A549 (cell line): ENCODE data around the gene SERPINE2. TPM values are rescaled to one million over a fixed set of nuclear protein-coding genes. Genes with fewer than 3 reads are reported as not detected.

Experiments used
- ATAC-seq, 2 experiments: fragments of 200-7000 bp in 1 of 2; fragments of >200 bp in 1 of 2; cut with Nextera tagmentation in 1 of 2; cut with Tn5 transposase in 1 of 2; 3 replicates each; pipeline versions ENCODE4 v1.8.0 to v1.9.1; 2018 to 2020; ENCODE audit warnings: mild to moderate bottlenecking in 1 of 2, moderate library complexity in 1 of 2
- CTCF ChIA-PET: fragments of 300-600 bp; sonication (Branson Sonifier 250); formaldehyde crosslinking; extraction: SDS; loops from one replicate; lab custom pipeline; 2021; ENCODE audit warnings: antibody characterized with exemption, inconsistent platforms; lab: Yijun Ruan, JAX
- POLR2A ChIA-PET: fragments of 350-600 bp; formaldehyde crosslinking; extraction: SDS; loops from one replicate; lab custom pipeline; 2021; ENCODE audit warnings: antibody characterized with exemption, inconsistent platforms; lab: Yijun Ruan, JAX
- DNase-seq, 2 experiments: peaks; one replicate each; pipeline versions ENCODE4 v3.0.0 to v3.0.0-alpha.2; 2011 to 2016; ENCODE audit warnings: low read depth in 1 of 2, low spot score in 1 of 2
- FAIRE-seq: peaks from 2 replicates; lab custom pipeline; 2011; peaks lifted over from hg19 to GRCh38; lab: Jason Lieb, UNC
- H3K27ac ChIP-seq, 2 experiments: fragments of >200 bp; sonication (Bioruptor Twin); formaldehyde crosslinking; 3 replicates each; pipeline ENCODE4 v1.5.1; 2016 to 2017
- H3K4me1 ChIP-seq: fragments of >200 bp; sonication (Bioruptor Twin); formaldehyde crosslinking; 3 replicates; pipeline ENCODE4 v1.6.1; 2016
- H3K4me2 ChIP-seq: fragments of >200 bp; sonication (Bioruptor Twin); formaldehyde crosslinking; 3 replicates; pipeline ENCODE4 v1.6.1; 2016
- H3K4me3 ChIP-seq: fragments of >200 bp; sonication (Bioruptor Twin); formaldehyde crosslinking; 3 replicates; pipeline ENCODE4 v1.5.1; 2016
- H3K9me3 ChIP-seq: fragments of >200 bp; sonication (Bioruptor Twin); formaldehyde crosslinking; 3 replicates; pipeline ENCODE4 v1.6.1; 2016
- CTCF ChIP-seq: fragments of >200 bp; sonication (Bioruptor Twin); formaldehyde crosslinking; IDR thresholded peaks from 3 replicates; pipeline ENCODE4 v1.5.1; 2016
- EHF ChIP-seq: fragments of 250-450 bp; sonication (Bioruptor Pico); IDR thresholded peaks from 2 replicates; pipeline ENCODE4 v1.5.0; 2020; ENCODE audit warnings: mild to moderate bottlenecking
- EHMT2 ChIP-seq: fragments of 200-600 bp; sonication (generic); IDR thresholded peaks from 2 replicates; pipeline ENCODE4 v1.6.1; 2016; ENCODE audit warnings: antibody characterized with exemption, low read depth, mild to moderate bottlenecking, moderate library complexity
- FOSL2 ChIP-seq, 2 experiments: fragments of 450-650 bp in 1 of 2; fragments of >200 bp in 1 of 2; sonication (Bioruptor Twin) in 1 of 2; formaldehyde crosslinking; IDR thresholded peaks; 2 replicates each; pipeline versions ENCODE4 v1.5.0 to v1.6.1; 2016 to 2020; ENCODE audit warnings: mild to moderate bottlenecking in 1 of 2, moderate library complexity in 1 of 2
- HDAC2 ChIP-seq: fragments of 200-600 bp; sonication (generic); IDR thresholded peaks from 2 replicates; pipeline ENCODE4 v1.6.1; 2016
- HOXA7 ChIP-seq: fragments of 250-450 bp; sonication (Bioruptor Pico); IDR thresholded peaks from 2 replicates; pipeline ENCODE4 v1.5.0; 2020; ENCODE audit warnings: mild to moderate bottlenecking, moderate library complexity
- HOXB13 ChIP-seq: fragments of 250-450 bp; sonication (Bioruptor Pico); IDR thresholded peaks from 2 replicates; pipeline ENCODE4 v1.5.0; 2020; ENCODE audit warnings: low read depth, mild to moderate bottlenecking, moderate library complexity
- HOXB5 ChIP-seq: fragments of 250-450 bp; sonication (Bioruptor Pico); IDR thresholded peaks from 2 replicates; pipeline ENCODE4 v1.5.0; 2020; ENCODE audit warnings: mild to moderate bottlenecking, moderate library complexity
- MAFK ChIP-seq: fragments of 450-650 bp; IDR thresholded peaks from 2 replicates; pipeline ENCODE4 v1.6.1; 2014; ENCODE audit not compliant: partially characterized antibody
- MYC ChIP-seq: IDR thresholded peaks from 2 replicates; pipeline ENCODE4 v1.6.1; 2012; ENCODE audit warnings: mild to moderate bottlenecking, inconsistent platforms, low read length, improper control_type of control experiment, borderline replicate concordance
- NFE2L2 ChIP-seq: fragments of 150-350 bp; conservative IDR thresholded peaks from 2 replicates; pipeline ENCODE4 v1.6.1; 2014; ENCODE audit warnings: low read length
- NR3C1 ChIP-seq: fragments of >200 bp; sonication (Bioruptor Twin); formaldehyde crosslinking; IDR thresholded peaks from 3 replicates; pipeline ENCODE4 v1.6.1; 2017
- POLR2AphosphoS2 ChIP-seq: conservative IDR thresholded peaks from 2 replicates; pipeline ENCODE4 v1.6.1; 2012; ENCODE audit warnings: low read length, improper control_type of control experiment, inconsistent platforms
- RAD21 ChIP-seq, 2 experiments: fragments of >200 bp in 1 of 2; sonication (Bioruptor Twin) in 1 of 2; formaldehyde crosslinking in 1 of 2; IDR thresholded peaks in 1 of 2; conservative IDR thresholded peaks in 1 of 2; 2 replicates in 1 of 2; 3 replicates in 1 of 2; pipeline ENCODE4 v1.6.1; 2012 to 2018; ENCODE audit warnings: inconsistent platforms in 1 of 2
- RARB ChIP-seq: fragments of 250-450 bp; sonication (Bioruptor Pico); IDR thresholded peaks from 2 replicates; pipeline ENCODE4 v1.8.0; 2021; ENCODE audit warnings: mild to moderate bottlenecking, moderate library complexity
- RFX5 ChIP-seq: fragments of 450-650 bp; IDR thresholded peaks from 2 replicates; pipeline ENCODE4 v1.7.1; 2014; ENCODE audit warnings: antibody characterized with exemption, mild to moderate bottlenecking, moderate library complexity
- RNF2 ChIP-seq: fragments of 200-600 bp; sonication (generic); IDR thresholded peaks from 2 replicates; pipeline ENCODE4 v1.6.1; 2016; ENCODE audit warnings: low read depth, mild to moderate bottlenecking, antibody characterized with exemption, moderate library complexity, borderline replicate concordance
- SMC3 ChIP-seq: fragments of >200 bp; sonication (Bioruptor Twin); formaldehyde crosslinking; IDR thresholded peaks from 3 replicates; pipeline ENCODE4 v1.6.1; 2018; ENCODE audit warnings: inconsistent platforms
- ZFP36 ChIP-seq: fragments of 450-650 bp; IDR thresholded peaks from 2 replicates; pipeline ENCODE4 v1.6.1; 2014; ENCODE audit warnings: borderline replicate concordance; ENCODE audit not compliant: partially characterized antibody
- ZSCAN20 ChIP-seq: fragments of 250-450 bp; sonication (Bioruptor Pico); IDR thresholded peaks from 2 replicates; pipeline ENCODE4 v1.8.0; 2022; ENCODE audit warnings: mild to moderate bottlenecking, moderate library complexity
- WGBS: methylation state at CpG from one replicate; pipeline ENCODE4 v1.1.6; 2017; ENCODE audit errors: missing lambda C conversion rate; 5-methylcytosine and 5-hydroxymethylcytosine counted together
- polyA plus RNA-seq, 4 experiments: library from polyadenylated mRNA; depleted of rRNA in 3 of 4; stranded (reverse); fragments of >200 nt; fragmentation: RNase III in 1 of 4; extraction: RNeasy Plus Mini Kit Qiagen cat#74134 plus additional on column Dnase treatment in 1 of 4; gene quantifications; 2 replicates in 3 of 4; 3 replicates in 1 of 4; pipeline ENCODE4 v1.2.3, GENCODE V29; 2011 to 2017
- TF ChIP-seq, protein P1 (sequence below): fragments of 150-350 bp; IDR thresholded peaks from 2 replicates; pipeline ENCODE4 v1.6.1; 2014; ENCODE audit warnings: low read depth, mild to moderate bottlenecking, low read length
- TF ChIP-seq, protein P2 (sequence below): IDR thresholded peaks from 2 replicates; pipeline ENCODE4 v1.6.1; 2012
- TF ChIP-seq, protein P3 (sequence below): IDR thresholded peaks from 2 replicates; pipeline ENCODE4 v1.6.1; 2012
- TF ChIP-seq, protein P4 (sequence below): fragments of 250-450 bp; sonication (Bioruptor Pico); IDR thresholded peaks from 2 replicates; pipeline ENCODE4 v1.5.0; 2020; ENCODE audit warnings: low read depth, mild to moderate bottlenecking, moderate library complexity
- TF ChIP-seq, protein P5 (sequence below): fragments of 450-650 bp; IDR thresholded peaks from 2 replicates; pipeline ENCODE4 v1.6.1; 2014; ENCODE audit warnings: antibody characterized with exemption

Gene SERPINE2
- polyA plus RNA-seq, 2 of the 4 experiments (the other 2 are of a cell fraction): 58.6 to 88.2 TPM

DNA sequence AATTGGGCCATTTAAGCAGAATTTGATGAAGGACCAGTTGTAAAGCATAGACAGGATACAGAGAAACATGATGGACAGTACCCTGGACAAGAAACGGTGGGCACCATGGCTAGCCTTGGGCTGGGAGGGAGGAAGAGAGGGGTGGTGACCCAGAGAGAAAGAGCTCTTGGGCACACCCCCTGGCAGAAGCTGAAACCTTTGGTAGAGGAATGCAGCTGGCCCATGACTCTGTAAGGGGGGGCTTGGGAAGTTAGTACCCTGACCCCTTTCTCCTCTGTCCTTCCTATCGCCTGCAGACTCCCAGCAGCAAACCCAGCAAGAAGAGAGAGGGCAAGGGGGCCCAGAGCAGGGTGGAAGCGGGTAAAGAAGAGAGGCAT is 49.2 kb downstream of the SERPINE2 start:
- peaks cover 10% of the 10 kb centered on the region; the same call in 2 of the 3 replicates for H3K4me1 ChIP-seq
- WGBS: 90% methylated on average over 3 of the region's 3 CpGs
- DNase-seq: no peak
- ChIA-PET POLR2A (no interaction called here), CTCF (interaction anchor here (0.9 to 15.9 kb wide), 8 partner anchors 9 to 459 kb away, joined by 3 to 360 read pairs (median 4); partner anchors contain the start of gene SERPINE2)
- no peak for TF ChIP-seq MAFK
- TF ChIP-seq, protein P1, sequence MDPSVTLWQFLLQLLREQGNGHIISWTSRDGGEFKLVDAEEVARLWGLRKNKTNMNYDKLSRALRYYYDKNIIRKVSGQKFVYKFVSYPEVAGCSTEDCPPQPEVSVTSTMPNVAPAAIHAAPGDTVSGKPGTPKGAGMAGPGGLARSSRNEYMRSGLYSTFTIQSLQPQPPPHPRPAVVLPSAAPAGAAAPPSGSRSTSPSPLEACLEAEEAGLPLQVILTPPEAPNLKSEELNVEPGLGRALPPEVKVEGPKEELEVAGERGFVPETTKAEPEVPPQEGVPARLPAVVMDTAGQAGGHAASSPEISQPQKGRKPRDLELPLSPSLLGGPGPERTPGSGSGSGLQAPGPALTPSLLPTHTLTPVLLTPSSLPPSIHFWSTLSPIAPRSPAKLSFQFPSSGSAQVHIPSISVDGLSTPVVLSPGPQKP: no peak
- TF ChIP-seq HOXB13 (CRISPR knock-in tag): no peak
- TF ChIP-seq, protein P2, sequence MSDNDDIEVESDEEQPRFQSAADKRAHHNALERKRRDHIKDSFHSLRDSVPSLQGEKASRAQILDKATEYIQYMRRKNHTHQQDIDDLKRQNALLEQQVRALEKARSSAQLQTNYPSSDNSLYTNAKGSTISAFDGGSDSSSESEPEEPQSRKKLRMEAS: no peak
- TF ChIP-seq POLR2AphosphoS2: no peak
- TF ChIP-seq EHF (CRISPR knock-in tag): no peak
- no peak for TF ChIP-seq FOSL2 (IDR thresholded peaks at IDR 0.05)
- no peak for TF ChIP-seq FOSL2 (CRISPR knock-in tag; IDR thresholded peaks at IDR 0.05)
- TF ChIP-seq NFE2L2: no peak
- TF ChIP-seq EHMT2: no peak
- TF ChIP-seq NR3C1: no peak
- TF ChIP-seq, protein P3, sequence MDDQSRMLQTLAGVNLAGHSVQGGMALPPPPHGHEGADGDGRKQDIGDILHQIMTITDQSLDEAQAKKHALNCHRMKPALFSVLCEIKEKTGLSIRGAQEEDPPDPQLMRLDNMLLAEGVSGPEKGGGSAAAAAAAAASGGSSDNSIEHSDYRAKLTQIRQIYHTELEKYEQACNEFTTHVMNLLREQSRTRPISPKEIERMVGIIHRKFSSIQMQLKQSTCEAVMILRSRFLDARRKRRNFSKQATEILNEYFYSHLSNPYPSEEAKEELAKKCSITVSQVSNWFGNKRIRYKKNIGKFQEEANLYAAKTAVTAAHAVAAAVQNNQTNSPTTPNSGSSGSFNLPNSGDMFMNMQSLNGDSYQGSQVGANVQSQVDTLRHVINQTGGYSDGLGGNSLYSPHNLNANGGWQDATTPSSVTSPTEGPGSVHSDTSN: no peak
- TF ChIP-seq MYC: no peak
- no peak overlapping the region for H3K4me3 ChIP-seq
- H3K4me2 ChIP-seq: no peak overlapping the region
- peak in 1 of 2 experiments; percentile 47; a peak in 3 of 6 replicates for ATAC-seq
- FAIRE-seq: no peak
- no peak overlapping the region for H3K27ac ChIP-seq
- H3K9me3 ChIP-seq: no peaks in the 10 kb centered on the region

- Histone ChIP-seq H3K4me1 (peaks cover 4% of the 10 kb centered on the region; the same call in 2 of the 3 replicates), H3K27ac (no peak overlapping the region), H3K4me2 (no peak overlapping the region), H3K9me3 (no peaks in the 10 kb centered on the region), H3K4me3 (no peak overlapping the region)
- no peak for FAIRE-seq
- ChIA-PET CTCF (interaction anchor here (0.9 to 15.9 kb wide), 7 partner anchors 10 to 460 kb away, joined by 3 to 360 read pairs (median 4); partner anchors contain the start of gene SERPINE2), POLR2A (no interaction called here)
- ATAC-seq: peak; percentile 66 to 78; a peak in 4 of 6 replicates
- DNase-seq: peak in 1 of 2 experiments; percentile 30
- TF ChIP-seq ZFP36: no peak
- TF ChIP-seq SMC3: peak; percentile 39; the same call in 1 of the 3 replicates
- no peak for TF ChIP-seq FOSL2 (IDR thresholded peaks at IDR 0.05)
- TF ChIP-seq FOSL2 (CRISPR knock-in tag; IDR thresholded peaks at IDR 0.05): no peak
- TF ChIP-seq, protein P4, sequence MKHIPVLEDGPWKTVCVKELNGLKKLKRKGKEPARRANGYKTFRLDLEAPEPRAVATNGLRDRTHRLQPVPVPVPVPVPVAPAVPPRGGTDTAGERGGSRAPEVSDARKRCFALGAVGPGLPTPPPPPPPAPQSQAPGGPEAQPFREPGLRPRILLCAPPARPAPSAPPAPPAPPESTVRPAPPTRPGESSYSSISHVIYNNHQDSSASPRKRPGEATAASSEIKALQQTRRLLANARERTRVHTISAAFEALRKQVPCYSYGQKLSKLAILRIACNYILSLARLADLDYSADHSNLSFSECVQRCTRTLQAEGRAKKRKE (CRISPR knock-in tag): no peak
- TF ChIP-seq RARB: no peak
- TF ChIP-seq HDAC2: no peak
- no peak; the same call in 2 of the 3 replicates for TF ChIP-seq CTCF
- no peak for TF ChIP-seq HOXB5 (CRISPR knock-in tag)
- TF ChIP-seq RAD21 (conservative IDR thresholded peaks at IDR 0.05 in 1 of 2, IDR thresholded peaks at IDR 0.05 in 1 of 2): peak in 1 of 2 experiments; percentile 42; a peak in 4 of 5 replicates
- TF ChIP-seq ZSCAN20: no peak
- no peak for TF ChIP-seq HOXA7 (CRISPR knock-in tag)
- TF ChIP-seq, protein P5, sequence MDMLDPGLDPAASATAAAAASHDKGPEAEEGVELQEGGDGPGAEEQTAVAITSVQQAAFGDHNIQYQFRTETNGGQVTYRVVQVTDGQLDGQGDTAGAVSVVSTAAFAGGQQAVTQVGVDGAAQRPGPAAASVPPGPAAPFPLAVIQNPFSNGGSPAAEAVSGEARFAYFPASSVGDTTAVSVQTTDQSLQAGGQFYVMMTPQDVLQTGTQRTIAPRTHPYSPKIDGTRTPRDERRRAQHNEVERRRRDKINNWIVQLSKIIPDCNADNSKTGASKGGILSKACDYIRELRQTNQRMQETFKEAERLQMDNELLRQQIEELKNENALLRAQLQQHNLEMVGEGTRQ: no peak
- TF ChIP-seq RFX5: no peak
- TF ChIP-seq RNF2: no peak
- 77% methylated on average over 10 of the region's 10 CpGs for WGBS
These were observed 49.8 kb downstream of the SERPINE2 start for GRCh38 chr2:223989206-223989855.
